ENCODE results near the gene SNAP25.

SNAP25 gene

GRCh38 chr20:10225439-10226060 lies 6.9 kb downstream of the SNAP25 start:
- peak; percentile 44 for DNase-seq
- no peak for TF ChIP-seq GATA1 (IDR thresholded peaks at IDR 0.05; ENCODE audit: low read depth, low read length)
- no peak for TF ChIP-seq POLR2A (IDR thresholded peaks at IDR 0.05; ENCODE audit: low read length)

- no peak for DNase-seq
- TF ChIP-seq POLR2A (IDR thresholded peaks at IDR 0.05; ENCODE audit: low read length) (no peak), GATA1 (IDR thresholded peaks at IDR 0.05; ENCODE audit: low read depth, low read length) (no peak)
Measured at GRCh38 chr20:10228330-10228729, 9.7 kb downstream of the SNAP25 start.

- DNase-seq: no peak
- TF ChIP-seq POLR2A (IDR thresholded peaks at IDR 0.05; ENCODE audit: low read length) (no peak), GATA1 (IDR thresholded peaks at IDR 0.05; ENCODE audit: low read depth, low read length) (no peak)
Measured at GRCh38 chr20:10231290-10231689, 12.7 kb downstream of the SNAP25 start.

GRCh38 chr20:10236540-10237533 lies 18.2 kb downstream of the SNAP25 start:
- DNase-seq: no peak
- TF ChIP-seq GATA1 (IDR thresholded peaks at IDR 0.05; ENCODE audit: low read depth, low read length) (no peak), POLR2A (IDR thresholded peaks at IDR 0.05; ENCODE audit: low read length) (no peak)

- peak in 1 of 2 experiments; percentile 31 for DNase-seq
- TF ChIP-seq POLR2A (IDR thresholded peaks at IDR 0.05; ENCODE audit: low read length) (no peak), GATA1 (IDR thresholded peaks at IDR 0.05; ENCODE audit: low read depth, low read length) (no peak)
Measured at GRCh38 chr20:10239954-10240353, 21.3 kb downstream of the SNAP25 start.

GRCh38 chr20:10240655-10241054 lies 22.0 kb downstream of the SNAP25 start:
- DNase-seq: no peak
- no peak for TF ChIP-seq GATA1 (IDR thresholded peaks at IDR 0.05; ENCODE audit: low read depth, low read length)
- TF ChIP-seq POLR2A (IDR thresholded peaks at IDR 0.05; ENCODE audit: low read length): no peak

- DNase-seq: no peak
- TF ChIP-seq GATA1 (IDR thresholded peaks at IDR 0.05; ENCODE audit: low read depth, low read length): no peak
- no peak for TF ChIP-seq POLR2A (IDR thresholded peaks at IDR 0.05; ENCODE audit: low read length)
Measured at GRCh38 chr20:10242166-10242565, 23.5 kb downstream of the SNAP25 start.

- DNase-seq: no peak
- TF ChIP-seq POLR2A (IDR thresholded peaks at IDR 0.05; ENCODE audit: low read length) (no peak), GATA1 (IDR thresholded peaks at IDR 0.05; ENCODE audit: low read depth, low read length) (no peak)
Measured at GRCh38 chr20:10247440-10247839, 28.8 kb downstream of the SNAP25 start.

GRCh38 chr20:10249048-10249770 lies 30.6 kb downstream of the SNAP25 start:
- TF ChIP-seq POLR2A (IDR thresholded peaks at IDR 0.05; ENCODE audit: low read length) (no peak), GATA1 (IDR thresholded peaks at IDR 0.05; ENCODE audit: low read depth, low read length) (no peak)
- DNase-seq: no peak

GRCh38 chr20:10249822-10250221 lies 31.2 kb downstream of the SNAP25 start:
- no peak for TF ChIP-seq GATA1 (IDR thresholded peaks at IDR 0.05; ENCODE audit: low read depth, low read length)
- TF ChIP-seq POLR2A (IDR thresholded peaks at IDR 0.05; ENCODE audit: low read length): no peak
- DNase-seq: no peak

- TF ChIP-seq GATA1 (IDR thresholded peaks at IDR 0.05; ENCODE audit: low read depth, low read length): no peak
- no peak for TF ChIP-seq POLR2A (IDR thresholded peaks at IDR 0.05; ENCODE audit: low read length)
- no peak for DNase-seq
Measured at GRCh38 chr20:10250902-10251301, 32.3 kb downstream of the SNAP25 start.

GRCh38 chr20:10253780-10254179 lies 35.1 kb downstream of the SNAP25 start:
- TF ChIP-seq POLR2A (IDR thresholded peaks at IDR 0.05; ENCODE audit: low read length): no peak
- TF ChIP-seq GATA1 (IDR thresholded peaks at IDR 0.05; ENCODE audit: low read depth, low read length): no peak
- no peak for DNase-seq

GRCh38 chr20:10255846-10256245 lies 37.2 kb downstream of the SNAP25 start:
- DNase-seq: no peak
- no peak for TF ChIP-seq GATA1 (IDR thresholded peaks at IDR 0.05; ENCODE audit: low read depth, low read length)
- TF ChIP-seq POLR2A (IDR thresholded peaks at IDR 0.05; ENCODE audit: low read length): no peak

- DNase-seq: no peak
- TF ChIP-seq POLR2A (IDR thresholded peaks at IDR 0.05; ENCODE audit: low read length): no peak
- TF ChIP-seq GATA1 (IDR thresholded peaks at IDR 0.05; ENCODE audit: low read depth, low read length): no peak
Measured at GRCh38 chr20:10259166-10259565, 40.5 kb downstream of the SNAP25 start.

Measured in erythroblast (primary cell).